GM18507 (cell line): ENCODE results near the gene PAFAH1B2.

Source experiments
- DNase-seq: peaks from one replicate; pipeline ENCODE4 v3.0.0; 2011; ENCODE audit warnings: low read depth; ENCODE audit not compliant: insufficient read length; ENCODE audit errors: extremely low spot score
- FAIRE-seq: peaks from 2 replicates; lab custom pipeline; 2011; peaks lifted over from hg19 to GRCh38; lab: Jason Lieb, UNC

PAFAH1B2 gene

GRCh38 chr11:117214404-117215110, 70.5 kb downstream of the PAFAH1B2 start:
- FAIRE-seq (no peak), DNase-seq (no peak)

- FAIRE-seq (no peak), DNase-seq (no peak)
These were observed 73.3 kb downstream of the PAFAH1B2 start for GRCh38 chr11:117217141-117218084.

GRCh38 chr11:117218133-117218915, 74.2 kb downstream of the PAFAH1B2 start:
- FAIRE-seq (no peak), DNase-seq (no peak)

- DNase-seq: no peak
- FAIRE-seq: no peak
These were observed 74.9 kb downstream of the PAFAH1B2 start for GRCh38 chr11:117219001-117219400.

GRCh38 chr11:117219455-117219854, 75.4 kb downstream of the PAFAH1B2 start:
- FAIRE-seq (no peak), DNase-seq (no peak)

- DNase-seq (no peak), FAIRE-seq (no peak)
These were observed 75.9 kb downstream of the PAFAH1B2 start for GRCh38 chr11:117219995-117220394.

GRCh38 chr11:117220568-117220967, 76.5 kb downstream of the PAFAH1B2 start:
- FAIRE-seq (no peak), DNase-seq (no peak)

GRCh38 chr11:117220999-117221774, 77.1 kb downstream of the PAFAH1B2 start:
- no peak for DNase-seq
- FAIRE-seq: no peak

- FAIRE-seq: no peak
- no peak for DNase-seq
These were observed 77.9 kb downstream of the PAFAH1B2 start for GRCh38 chr11:117221775-117222517.

- DNase-seq: no peak
- no peak for FAIRE-seq
These were observed 79.1 kb downstream of the PAFAH1B2 start for GRCh38 chr11:117222991-117223740.

GRCh38 chr11:117223741-117224689, 79.9 kb downstream of the PAFAH1B2 start:
- DNase-seq (no peak), FAIRE-seq (no peak)

GRCh38 chr11:117225553-117226170, 81.6 kb downstream of the PAFAH1B2 start:
- FAIRE-seq (no peak), DNase-seq (no peak)
